CD4-positive, CD25-positive, alpha-beta regulatory T cell (primary cell): ENCODE measurements around the gene SNRNP35. TPM values are rescaled to one million over a fixed set of nuclear protein-coding genes. Genes with fewer than 3 reads are reported as not detected.
"Not testable (repeated sequence)": the region's sequence is repeated elsewhere in the genome, so short reads cannot be mapped to it uniquely, and the experiment has no call there.

Experiments used
- ATAC-seq, 2 donors: fragments of 150-1000 bp; cut with Tn5 transposase; one replicate each; pipeline ENCODE4 v1.10.0; 2021; ENCODE audit warnings: low read depth in 2 of 2, moderate number of reproducible peaks in 2 of 2, moderate library complexity in 1 of 2
- DNase-seq, 3 donors: peaks; one replicate each; pipeline versions ENCODE4 v3.0.0 to v3.0.0-alpha.2; 2012 to 2022; ENCODE audit warnings: mixed read lengths in 1 of 3
- H3K27ac ChIP-seq: one replicate; pipeline ENCODE4 v1.7.0; 2013; ENCODE audit warnings: mild to moderate bottlenecking, low read length; ENCODE audit not compliant: insufficient read depth, poor library complexity, severe bottlenecking
- H3K27me3 ChIP-seq: one replicate; pipeline ENCODE4 v1.7.0; 2013; ENCODE audit warnings: low read length; ENCODE audit not compliant: control insufficient read depth, insufficient read depth
- H3K36me3 ChIP-seq: one replicate; pipeline ENCODE4 v1.7.0; 2013; ENCODE audit warnings: mild to moderate bottlenecking, low read length, moderate library complexity; ENCODE audit not compliant: control insufficient read depth, insufficient read depth
- H3K4me1 ChIP-seq: 2 replicates; pipeline ENCODE4 v1.7.0; 2013; ENCODE audit warnings: mild to moderate bottlenecking, low read length; ENCODE audit not compliant: insufficient read depth, control insufficient read depth, poor library complexity, severe bottlenecking
- H3K4me3 ChIP-seq: one replicate; pipeline ENCODE4 v1.7.0; 2013; ENCODE audit warnings: low read depth, mild to moderate bottlenecking, low read length, moderate library complexity
- H3K9me3 ChIP-seq, 2 experiments: 1 replicate in 1 of 2; 2 replicates in 1 of 2; pipeline ENCODE4 v1.7.0; 2013; ENCODE audit warnings: low read length in 2 of 2, mild to moderate bottlenecking in 1 of 2, moderate library complexity in 1 of 2; ENCODE audit not compliant: control insufficient read depth in 2 of 2
- H3K27ac Mint-ChIP-seq, 3 donors: one replicate each; pipeline ENCODE4 v1.8.0; 2020 to 2022; ENCODE audit warnings: mild to moderate bottlenecking in 3 of 3, mixed read lengths in 3 of 3, moderate library complexity in 2 of 3
- H3K27me3 Mint-ChIP-seq: one replicate; pipeline ENCODE4 v1.8.0; 2022; ENCODE audit warnings: mild to moderate bottlenecking, mixed read lengths
- H3K36me3 Mint-ChIP-seq: one replicate; pipeline ENCODE4 v1.8.0; 2020; ENCODE audit warnings: mixed read lengths
- H3K4me1 Mint-ChIP-seq, 4 donors: one replicate each; pipeline ENCODE4 v1.8.0; 2020 to 2022; ENCODE audit warnings: mixed read lengths in 4 of 4, mild to moderate bottlenecking in 1 of 4
- H3K4me3 Mint-ChIP-seq, 4 donors: one replicate each; pipeline ENCODE4 v1.8.0; 2020 to 2022; ENCODE audit warnings: mild to moderate bottlenecking in 4 of 4, mixed read lengths in 4 of 4, moderate library complexity in 3 of 4
- H3K9me3 Mint-ChIP-seq, 7 donors: one replicate each; pipeline ENCODE4 v1.8.0; 2020 to 2022; ENCODE audit warnings: mixed read lengths in 7 of 7, mild to moderate bottlenecking in 3 of 7, moderate library complexity in 2 of 7
- polyA plus RNA-seq, 4 donors: library from polyadenylated mRNA; unstranded; fragments of 300-500 nt; fragmentation: Illumina TruSeq; gene quantifications; one replicate each; pipeline ENCODE4 v1.2.3, GENCODE V29; 2021
- total RNA-seq: library from RNA; stranded (reverse); gene quantifications from one replicate; pipeline ENCODE4 v1.2.3, GENCODE V29; 2022

The SNRNP35 gene
- total and polyA plus RNA-seq, 5 donors from 2014 or later, result 43.5 to 54.4 (median 47.6) TPM

GRCh38 chr12:123444092-123445026 lies 13.6 kb upstream of the SNRNP35 start:
- peaks cover 25% of the 10 kb centered on the region for H3K4me1 ChIP-seq
- no peak overlapping the region for H3K27ac ChIP-seq
- H3K9me3 Mint-ChIP-seq, result no peaks in the 10 kb centered on the region
- no peaks in the 10 kb centered on the region for H3K9me3 ChIP-seq
- no peaks in the 10 kb centered on the region for H3K36me3 ChIP-seq
- no peaks in the 10 kb centered on the region for H3K36me3 Mint-ChIP-seq
- H3K27me3 ChIP-seq, result no peaks in the 10 kb centered on the region
- no peak overlapping the region for H3K27ac Mint-ChIP-seq
- peaks cover 4% of the 10 kb centered on the region for H3K27me3 Mint-ChIP-seq
- peaks cover 0 to 38% (median 25%) of the 10 kb centered on the region in 4 donors for H3K4me1 Mint-ChIP-seq
- no peak for ATAC-seq
- DNase-seq, result no peak
- H3K4me3 ChIP-seq, result no peak overlapping the region
- no peak overlapping the region for H3K4me3 Mint-ChIP-seq

- Mint-ChIP-seq H3K27ac (peak overlapping the region; percentile 71 to 84 (median 81)), H3K36me3 (no peaks in the 10 kb centered on the region), H3K4me1 (peaks cover 0 to 40% (median 28%) of the 10 kb centered on the region in 4 donors), H3K4me3 (peak overlapping the region; percentile 53 to 77 (median 61)), H3K27me3 (peaks cover 4% of the 10 kb centered on the region), H3K9me3 (no peaks in the 10 kb centered on the region)
- Histone ChIP-seq H3K4me1 (peaks cover 26% of the 10 kb centered on the region), H3K4me3 (peak overlapping the region; percentile 53), H3K27me3 (no peaks in the 10 kb centered on the region), H3K36me3 (no peaks in the 10 kb centered on the region), H3K9me3 (no peaks in the 10 kb centered on the region), H3K27ac (peak overlapping the region; percentile 14)
- DNase-seq, result peak in 1 of 3 donors; percentile 64
- no peak for ATAC-seq
Measured at GRCh38 chr12:123445388-123446332, 12.3 kb upstream of the SNRNP35 start.

- H3K9me3 Mint-ChIP-seq, result no peaks in the 10 kb centered on the region
- no peak for DNase-seq
- H3K36me3 ChIP-seq, result no peaks in the 10 kb centered on the region
- peak overlapping the region; percentile 53 to 77 (median 61) for H3K4me3 Mint-ChIP-seq
- peak overlapping the region; percentile 53 for H3K4me3 ChIP-seq
- peaks cover 26% of the 10 kb centered on the region for H3K4me1 ChIP-seq
- ATAC-seq, result no peak
- H3K27me3 ChIP-seq, result no peaks in the 10 kb centered on the region
- H3K4me1 Mint-ChIP-seq, result peaks cover 0 to 42% (median 28%) of the 10 kb centered on the region in 4 donors
- no peaks in the 10 kb centered on the region for H3K9me3 ChIP-seq
- H3K27ac Mint-ChIP-seq, result peak overlapping the region; percentile 48 to 84 (median 81)
- H3K27ac ChIP-seq, result peak overlapping the region; percentile 14
- no peaks in the 10 kb centered on the region for H3K36me3 Mint-ChIP-seq
- H3K27me3 Mint-ChIP-seq, result peaks cover 4% of the 10 kb centered on the region
Measured at GRCh38 chr12:123446333-123446713, 11.6 kb upstream of the SNRNP35 start.

GRCh38 chr12:123449249-123449733 lies 8.6 kb upstream of the SNRNP35 start:
- Mint-ChIP-seq H3K4me3 (peak overlapping the region in 2 of 4 donors; percentile 28 to 48), H3K36me3 (no peaks in the 10 kb centered on the region), H3K4me1 (peaks cover 0 to 42% (median 28%) of the 10 kb centered on the region in 4 donors), H3K27ac (peak overlapping the region; percentile 74 to 86 (median 81)), H3K27me3 (no peaks in the 10 kb centered on the region), H3K9me3 (no peaks in the 10 kb centered on the region)
- no peak for DNase-seq
- Histone ChIP-seq H3K27ac (peak overlapping the region; percentile 78), H3K36me3 (no peaks in the 10 kb centered on the region), H3K9me3 (no peaks in the 10 kb centered on the region), H3K27me3 (no peaks in the 10 kb centered on the region), H3K4me3 (peak overlapping the region; percentile 19), H3K4me1 (peaks cover 26% of the 10 kb centered on the region)
- ATAC-seq, result no peak

GRCh38 chr12:123449856-123450255 lies 8.1 kb upstream of the SNRNP35 start:
- ATAC-seq, result no peak
- Histone ChIP-seq H3K4me3 (no peak overlapping the region), H3K27me3 (no peaks in the 10 kb centered on the region), H3K36me3 (no peaks in the 10 kb centered on the region), H3K4me1 (peaks cover 26% of the 10 kb centered on the region), H3K9me3 (no peaks in the 10 kb centered on the region), H3K27ac (no peak overlapping the region)
- peak overlapping the region; percentile 74 to 86 (median 81) for H3K27ac Mint-ChIP-seq
- no peaks in the 10 kb centered on the region for H3K27me3 Mint-ChIP-seq
- H3K4me1 Mint-ChIP-seq, result peaks cover 0 to 37% (median 24%) of the 10 kb centered on the region in 4 donors
- no peak for DNase-seq
- no peaks in the 10 kb centered on the region for H3K9me3 Mint-ChIP-seq
- peak overlapping the region in 2 of 4 donors; percentile 48 to 51 for H3K4me3 Mint-ChIP-seq
- no peaks in the 10 kb centered on the region for H3K36me3 Mint-ChIP-seq

GRCh38 chr12:123450636-123451035 lies 7.3 kb upstream of the SNRNP35 start:
- no peaks in the 10 kb centered on the region for H3K9me3 Mint-ChIP-seq
- H3K4me3 ChIP-seq, result no peak overlapping the region
- peaks cover 0 to 33% (median 22%) of the 10 kb centered on the region in 4 donors for H3K4me1 Mint-ChIP-seq
- H3K27me3 ChIP-seq, result no peaks in the 10 kb centered on the region
- H3K4me1 ChIP-seq, result peaks cover 20% of the 10 kb centered on the region
- DNase-seq (no peak), ATAC-seq (no peak)
- H3K27ac ChIP-seq, result no peak overlapping the region
- H3K27me3 Mint-ChIP-seq, result no peaks in the 10 kb centered on the region
- H3K27ac Mint-ChIP-seq, result no peak overlapping the region
- no peaks in the 10 kb centered on the region for H3K36me3 ChIP-seq
- H3K9me3 ChIP-seq, result no peaks in the 10 kb centered on the region
- no peaks in the 10 kb centered on the region for H3K36me3 Mint-ChIP-seq
- H3K4me3 Mint-ChIP-seq, result peak overlapping the region in 1 of 4 donors; percentile 65

- peak overlapping the region in 2 of 4 donors; percentile 34 to 85 for H3K4me3 Mint-ChIP-seq
- H3K4me1 Mint-ChIP-seq, result peaks cover 0 to 24% (median 14%) of the 10 kb centered on the region in 4 donors
- H3K27ac ChIP-seq, H3K27ac Mint-ChIP-seq, ATAC-seq, H3K9me3 Mint-ChIP-seq, H3K27me3 ChIP-seq, H3K4me3 ChIP-seq, H3K36me3 Mint-ChIP-seq, H3K9me3 ChIP-seq, H3K27me3 Mint-ChIP-seq, H3K4me1 ChIP-seq, H3K36me3 ChIP-seq: not testable (repeated sequence)
- peak in 1 of 3 donors; percentile 37 for DNase-seq
Measured at GRCh38 chr12:123452276-123452550, 5.7 kb upstream of the SNRNP35 start.
